ENCODE measurements around the gene RBM12.

GRCh38 chr20:35625584-35626385 is 38.9 kb downstream of the RBM12 start:
- TF ChIP-seq CTCF (IDR thresholded peaks at IDR 0.05) (no peak), USF1 (CRISPR knock-in tag; IDR thresholded peaks at IDR 0.05) (no peak), SOX15 (CRISPR knock-in tag; IDR thresholded peaks at IDR 0.05) (no peak), KAT7 (CRISPR knock-in tag; IDR thresholded peaks at IDR 0.05; ENCODE audit: borderline replicate concordance) (no peak), E2F1 (CRISPR knock-in tag; IDR thresholded peaks at IDR 0.05) (no peak), E2F4 (CRISPR knock-in tag; IDR thresholded peaks at IDR 0.05; ENCODE audit: borderline replicate concordance, low read depth) (no peak), ZSCAN18 (CRISPR knock-in tag; IDR thresholded peaks at IDR 0.05) (no peak)
